HG02884 (cell line): Measurements from ENCODE around the gene CLEC16A.

Experiments used
- ATAC-seq: cut with Tn5 transposase; IDR thresholded peaks from one replicate; pipeline ENCODE4 v1.9.1; 2021; ENCODE audit warnings: mild to moderate bottlenecking, moderate library complexity; ENCODE audit not compliant: unreplicated experiment

CLEC16A gene

DNA sequence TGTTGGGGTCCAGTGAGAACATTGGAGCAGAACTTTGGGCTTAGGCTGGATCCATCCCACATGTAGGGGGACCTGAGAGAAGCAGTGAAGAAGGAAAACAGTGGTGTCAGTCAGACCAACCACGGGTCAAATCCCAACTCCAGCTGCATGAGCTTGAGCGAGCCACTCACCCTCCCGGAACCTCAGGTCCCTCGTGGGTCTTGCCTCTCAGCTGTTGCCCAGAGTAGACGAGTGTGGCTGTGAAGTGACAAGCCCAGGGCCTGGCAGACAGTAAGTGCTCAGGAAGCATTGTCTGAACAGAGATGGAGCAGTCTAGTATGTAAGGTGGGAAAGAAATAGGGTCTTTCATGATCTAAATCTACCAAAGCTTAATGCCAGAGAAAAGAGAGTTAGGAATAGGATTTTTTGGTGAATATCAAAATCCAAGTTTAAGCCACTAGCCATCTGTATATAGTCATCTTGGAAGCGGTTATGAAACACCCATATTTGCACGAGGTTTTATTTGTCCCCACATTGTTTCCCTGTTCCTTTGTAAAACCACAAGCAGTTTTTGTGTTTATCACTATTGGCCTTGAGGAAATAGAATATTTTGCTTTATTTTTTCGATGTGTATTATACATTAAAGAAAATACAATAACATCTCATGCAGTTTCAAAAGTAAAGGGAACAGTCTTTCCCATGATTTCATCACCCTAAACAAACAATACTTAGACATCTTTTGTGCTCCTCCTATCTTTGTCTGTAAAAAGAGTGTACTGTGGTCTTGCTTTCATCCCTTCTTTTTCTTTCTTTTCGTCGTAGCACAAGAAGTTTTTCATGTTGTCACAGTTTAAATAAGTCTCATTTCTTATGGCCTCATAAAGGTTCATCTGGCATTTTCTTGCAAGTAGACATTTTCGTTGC, 112.0 kb downstream of the CLEC16A start:
- no peak for ATAC-seq

DNA sequence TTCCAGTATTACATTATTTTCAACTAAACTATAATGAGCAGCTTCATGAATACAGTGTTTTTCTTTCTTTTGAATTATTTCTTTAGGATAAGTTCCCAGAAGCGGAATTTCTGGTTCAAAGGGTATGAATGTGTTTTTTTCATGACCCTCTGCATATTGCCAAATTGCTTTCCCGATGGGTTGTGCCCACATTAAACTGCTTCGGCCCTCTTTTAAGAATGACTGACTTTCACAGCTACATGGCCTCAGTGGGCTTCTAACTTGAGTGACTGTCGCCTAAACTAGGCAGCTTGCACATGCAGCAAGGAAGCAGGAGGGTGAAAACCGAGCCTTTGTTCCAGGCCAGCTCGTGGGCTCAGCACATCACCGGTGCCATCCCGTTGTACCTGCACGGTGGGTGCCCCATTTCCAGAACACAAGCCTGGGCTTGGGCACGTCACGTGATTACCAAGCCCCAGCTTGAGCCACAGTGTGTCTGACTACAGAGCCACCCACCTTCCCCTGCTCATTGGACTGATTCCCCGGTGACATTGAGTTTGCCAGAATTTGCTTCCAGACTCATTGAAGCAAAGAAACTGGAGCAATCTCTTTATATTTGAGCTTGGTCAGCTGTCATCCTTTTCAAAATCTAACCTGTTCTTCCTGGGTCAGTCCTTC, 112.8 kb downstream of the CLEC16A start:
- no peak for ATAC-seq

DNA sequence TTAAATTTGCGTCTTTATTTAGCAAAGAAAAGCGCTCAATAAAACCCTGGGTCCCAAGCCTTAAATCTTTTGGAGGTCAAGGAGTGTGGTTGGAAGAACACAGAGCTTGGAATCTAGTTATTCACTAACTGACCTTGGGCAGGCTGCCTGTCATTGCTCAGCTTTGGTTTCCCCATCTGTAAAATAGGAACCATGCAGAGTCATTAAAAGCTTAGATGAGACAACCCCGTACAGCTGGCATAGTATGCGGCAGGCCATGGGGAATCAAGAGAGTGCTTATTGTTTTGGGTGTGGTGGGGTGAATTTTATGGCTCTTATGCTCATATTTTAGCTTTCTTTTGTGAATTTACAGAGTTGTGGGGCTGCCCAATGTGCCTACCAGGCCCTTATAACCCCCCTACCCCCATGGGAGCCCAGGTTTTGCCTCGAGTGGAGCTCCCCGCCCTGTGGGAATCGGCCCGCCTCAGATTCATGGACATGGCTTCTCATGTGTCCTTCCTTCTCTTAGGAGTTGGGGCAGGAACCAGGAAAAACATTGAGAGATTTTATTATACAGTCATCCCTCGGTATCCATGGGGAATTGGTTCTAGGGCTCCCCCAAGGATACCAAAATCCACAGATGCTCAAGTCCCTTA, 113.5 kb downstream of the CLEC16A start:
- ATAC-seq: no peak

DNA sequence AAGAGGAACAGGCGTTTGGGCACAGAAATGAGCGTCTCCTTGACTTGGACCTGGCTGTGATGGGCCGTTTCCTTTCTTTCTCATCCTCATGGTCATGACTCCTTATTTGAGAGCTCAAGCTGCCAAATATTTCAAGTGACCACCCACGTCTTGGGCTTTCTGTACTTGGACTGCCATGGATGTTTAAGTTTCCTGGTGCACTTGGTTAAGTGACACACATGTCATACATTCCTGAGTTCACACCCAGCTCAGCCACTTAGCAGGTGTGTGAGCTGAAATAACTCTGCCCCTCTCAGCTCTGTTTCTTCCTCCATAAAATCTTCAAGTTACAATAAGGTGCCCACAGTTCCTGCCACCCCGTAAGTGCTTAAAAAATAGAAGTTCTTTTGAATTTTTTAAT, 114.5 kb downstream of the CLEC16A start:
- ATAC-seq: no peak

DNA sequence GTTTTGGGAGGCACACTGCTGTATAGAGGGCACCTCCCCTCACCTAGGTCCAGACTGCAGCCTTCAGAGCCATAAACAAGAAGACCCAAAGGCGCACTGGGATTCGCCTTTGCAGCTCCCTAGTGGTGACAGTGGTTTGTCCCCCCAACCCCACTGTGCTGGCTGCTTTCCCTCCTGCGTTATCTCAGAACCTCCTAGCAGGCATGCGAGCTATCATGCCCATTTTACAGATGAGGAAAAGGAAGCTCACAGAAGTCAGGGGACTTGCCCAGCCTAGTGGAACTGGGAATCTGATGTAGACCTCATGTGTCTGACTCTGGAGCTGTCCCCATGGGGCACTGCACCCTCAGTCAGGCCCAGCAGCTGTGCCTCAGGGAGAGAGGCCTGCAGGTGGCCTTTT, 115.2 kb downstream of the CLEC16A start:
- ATAC-seq: no peak

DNA sequence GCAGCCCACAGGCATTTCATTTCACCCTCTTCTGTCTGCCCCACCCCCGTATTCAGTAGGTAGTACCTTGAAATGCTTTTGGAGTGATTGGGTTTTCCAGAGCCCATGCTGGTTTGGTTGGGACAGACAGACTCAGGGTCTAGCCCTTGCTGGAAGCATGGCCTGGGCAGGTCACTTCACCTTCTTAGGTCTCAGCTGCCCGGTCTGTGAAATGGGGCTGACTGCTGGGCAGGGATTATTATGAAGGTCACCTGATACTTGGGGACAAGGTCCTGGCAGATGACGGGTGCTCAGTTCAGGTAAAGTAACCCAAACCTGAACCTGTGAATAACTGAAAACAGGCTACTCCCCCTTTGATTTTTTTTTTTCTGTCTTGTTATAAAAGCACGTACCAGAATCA, 116.0 kb downstream of the CLEC16A start:
- ATAC-seq: no peak

DNA sequence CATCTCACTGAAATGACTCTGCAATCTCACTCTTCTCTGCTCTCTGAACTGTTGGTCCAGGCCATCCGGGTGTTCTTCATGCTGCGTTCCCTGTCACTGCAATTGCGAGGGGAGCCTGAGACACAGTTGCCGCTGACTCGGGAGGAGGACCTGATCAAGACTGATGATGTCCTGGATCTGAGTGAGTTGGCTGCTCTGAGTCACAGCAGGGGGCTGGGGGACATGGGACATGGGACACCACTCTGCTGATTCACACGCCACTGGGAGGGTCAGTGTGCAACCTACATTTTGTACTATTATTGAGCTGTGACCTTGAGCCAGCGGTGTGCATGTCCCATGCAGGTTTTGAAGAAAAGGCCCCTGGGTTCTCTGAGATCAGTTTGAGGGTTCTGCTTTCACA, 116.5 kb downstream of the CLEC16A start:
- ATAC-seq: no peak

DNA sequence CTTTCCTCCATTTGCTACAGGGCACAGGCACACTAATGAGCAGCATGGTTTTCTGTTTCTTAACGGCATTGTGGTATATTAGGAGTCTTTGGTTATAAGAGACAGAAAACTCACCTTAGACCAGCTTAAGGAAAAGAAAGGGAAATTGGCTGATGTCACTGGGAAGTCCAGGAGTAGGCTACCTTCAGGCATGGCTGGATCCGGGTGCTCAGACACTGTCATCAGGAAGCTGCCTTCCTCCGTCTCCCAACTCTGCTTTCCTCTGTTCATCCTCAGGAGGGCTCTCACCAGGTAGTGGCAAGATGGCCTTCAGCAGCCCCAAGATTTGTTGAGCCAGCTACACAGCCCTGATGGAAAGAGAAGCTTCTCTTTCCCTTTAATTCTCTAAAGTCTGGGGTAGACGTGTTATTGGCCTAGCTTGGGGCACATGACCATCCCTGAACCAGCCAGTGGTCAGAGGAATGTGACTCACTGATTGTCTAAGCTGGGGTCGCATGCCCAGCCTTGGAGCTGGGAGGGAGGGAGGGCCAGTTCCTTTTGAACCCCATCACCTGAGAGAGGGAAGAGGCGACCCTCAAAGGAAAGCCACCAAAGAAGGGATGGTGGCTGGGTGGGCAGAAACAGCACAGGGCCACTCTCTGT, 117.4 kb downstream of the CLEC16A start:
- no peak for ATAC-seq

DNA sequence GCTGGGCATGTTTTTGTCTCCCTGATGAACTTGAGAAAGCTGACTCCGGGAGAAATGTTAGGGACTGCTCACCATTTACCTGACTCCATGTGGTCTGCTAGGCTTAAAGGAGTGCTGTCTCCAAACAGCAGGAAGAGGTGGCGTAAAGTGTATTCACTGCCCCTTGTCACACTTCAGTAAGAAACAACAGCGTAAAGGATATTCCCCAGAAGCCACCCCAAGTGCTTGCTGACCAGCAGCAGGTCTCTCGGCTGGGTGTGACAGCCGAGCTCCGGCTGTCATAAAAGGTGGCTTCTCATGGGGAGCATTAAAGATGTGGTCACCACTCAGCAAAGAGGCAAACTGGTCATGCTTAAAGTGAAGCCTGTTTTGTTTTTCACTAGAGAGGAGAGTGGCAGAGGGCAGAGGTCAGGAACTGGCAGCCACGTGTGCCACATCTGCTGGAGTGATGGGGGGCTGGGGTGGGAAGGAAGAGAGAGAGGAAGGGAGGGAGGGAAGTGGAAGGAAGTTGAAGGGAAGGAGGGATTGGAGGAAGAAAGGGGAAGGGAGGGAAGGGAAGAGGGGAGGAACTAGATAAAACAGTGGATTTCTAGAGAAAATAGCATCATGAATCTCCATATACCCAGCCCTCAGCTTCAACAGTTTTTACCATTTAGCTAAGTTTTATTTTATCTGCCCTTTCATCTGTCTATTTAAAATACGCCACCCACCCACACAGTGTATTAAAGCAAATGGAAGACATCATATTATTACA, 119.3 kb downstream of the CLEC16A start:
- no peak for ATAC-seq

DNA sequence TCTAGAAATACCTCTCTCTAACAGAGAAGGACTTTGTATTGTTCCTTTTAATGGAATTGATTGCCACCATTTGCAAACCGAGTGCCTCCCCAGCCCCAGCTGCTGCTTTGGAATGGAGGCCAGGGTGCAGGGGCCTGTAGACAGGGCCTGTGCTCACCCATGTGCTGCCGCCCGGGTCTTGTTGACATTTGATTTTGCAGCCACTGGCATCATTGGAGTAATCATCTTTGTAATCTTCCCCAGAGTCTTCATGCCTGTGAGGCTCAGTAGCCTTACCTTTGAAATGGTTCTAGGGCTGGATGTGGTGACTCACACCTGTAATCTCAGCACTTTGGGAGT, 119.8 kb downstream of the CLEC16A start:
- no peak for ATAC-seq

DNA sequence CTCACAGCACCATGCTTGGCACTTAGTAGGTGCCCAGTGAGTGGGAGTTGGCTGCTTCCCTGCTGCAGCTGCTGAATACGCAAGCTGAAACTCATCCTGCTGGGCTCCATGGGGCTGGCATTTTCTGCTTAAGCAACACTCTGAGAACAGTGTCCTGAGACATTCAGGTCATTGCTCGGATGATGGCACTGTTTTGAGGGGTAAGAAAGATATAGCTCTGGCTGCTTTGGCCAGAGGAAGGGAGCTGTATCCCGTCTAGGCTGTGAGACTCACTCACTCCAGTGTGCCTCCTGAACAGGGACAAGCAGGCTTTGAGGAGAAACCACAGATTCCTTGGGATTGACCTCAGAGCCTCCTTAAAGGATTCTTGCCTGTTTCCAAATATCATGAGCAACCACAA, 120.5 kb downstream of the CLEC16A start:
- ATAC-seq: no peak

DNA sequence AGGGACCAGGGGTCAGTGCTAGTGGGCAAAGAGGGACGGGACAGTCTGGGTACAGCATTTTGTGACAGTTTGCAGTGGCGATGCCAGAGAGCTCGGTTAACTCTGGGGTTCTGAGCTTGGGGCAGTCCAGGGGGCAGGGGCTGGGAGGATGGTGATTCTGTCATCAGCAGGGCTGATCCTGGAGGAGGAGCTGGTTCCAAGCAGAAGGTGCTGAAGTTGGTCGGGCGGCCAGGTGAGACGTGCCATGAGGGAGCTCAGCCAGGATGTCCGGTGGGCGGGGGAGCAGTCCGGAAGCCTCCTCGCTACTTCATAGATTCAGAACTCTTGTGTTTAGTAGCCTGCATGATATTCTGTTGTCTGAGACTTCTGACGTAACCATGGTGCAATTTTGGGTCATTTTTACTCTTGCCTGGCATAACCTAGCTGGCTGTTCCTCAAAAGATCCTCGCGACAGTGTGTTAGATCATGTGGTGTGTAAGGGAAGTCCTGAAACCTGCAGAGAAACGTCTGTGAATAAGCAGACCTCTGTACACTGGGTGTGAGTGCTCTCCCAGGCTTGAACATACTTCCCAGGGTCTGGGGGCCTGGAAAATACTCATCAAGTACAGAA, 122.0 kb downstream of the CLEC16A start:
- no peak for ATAC-seq

DNA sequence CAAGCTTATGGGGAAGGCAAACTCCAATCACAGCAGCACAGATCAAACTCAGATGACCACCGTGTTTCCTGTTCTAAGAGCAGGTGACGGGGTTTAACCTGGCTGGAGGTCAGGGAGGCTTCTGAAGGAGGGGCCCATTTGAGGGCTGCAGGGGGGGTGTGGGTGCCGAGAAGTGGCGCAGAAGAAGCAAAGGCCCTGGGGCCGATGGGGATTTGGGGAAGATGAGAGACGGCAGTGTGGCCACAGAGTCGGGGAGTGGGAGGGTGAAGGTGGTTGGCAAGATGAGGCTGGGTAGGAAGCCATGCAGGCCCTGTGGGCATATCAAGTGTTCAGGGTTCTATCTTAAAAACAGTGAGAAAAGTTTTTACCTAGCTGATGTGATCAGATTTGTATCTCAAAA, 122.9 kb downstream of the CLEC16A start:
- no peak for ATAC-seq

DNA sequence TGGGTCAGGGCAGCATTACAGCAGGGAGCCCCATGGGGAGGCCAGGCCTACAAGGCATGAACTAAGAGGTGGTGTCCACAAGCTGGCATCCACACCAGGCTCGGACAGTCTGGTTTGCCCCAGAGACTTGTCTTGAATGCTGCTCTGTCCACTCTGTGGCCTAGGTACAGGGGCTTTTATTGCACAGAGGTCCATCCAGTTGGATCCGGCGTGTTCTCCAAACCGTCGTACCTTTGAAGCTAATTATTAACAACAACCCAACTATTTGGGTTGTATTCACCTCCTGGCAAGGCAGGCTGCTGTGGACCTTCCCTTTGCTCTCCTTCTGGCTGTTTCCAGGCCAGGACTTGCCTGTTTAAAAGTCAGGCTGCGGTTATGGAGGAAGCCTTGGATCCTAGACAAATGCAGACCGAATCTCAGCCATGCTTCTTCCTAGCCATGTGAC, 123.4 kb downstream of the CLEC16A start:
- ATAC-seq: no peak

DNA sequence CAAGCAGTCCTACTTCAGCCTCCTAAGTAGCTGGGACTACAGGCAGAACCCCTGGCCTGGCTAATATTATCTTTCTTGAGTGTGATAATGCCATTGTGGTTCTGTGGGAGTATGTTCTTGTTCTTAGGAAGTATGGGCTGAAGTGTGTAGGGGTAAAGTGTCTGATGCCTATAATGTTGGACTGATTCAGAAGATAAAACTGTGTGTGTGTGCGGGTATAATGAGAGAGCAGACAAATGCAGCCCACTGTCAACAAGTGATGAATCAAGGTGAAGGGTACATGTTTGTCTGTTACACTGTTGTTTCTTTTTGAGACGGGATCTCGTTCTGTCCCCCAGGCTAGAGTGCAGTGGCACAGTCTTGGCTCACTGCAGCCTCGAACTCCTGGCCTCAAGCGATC, 127.5 kb downstream of the CLEC16A start:
- ATAC-seq: no peak

DNA sequence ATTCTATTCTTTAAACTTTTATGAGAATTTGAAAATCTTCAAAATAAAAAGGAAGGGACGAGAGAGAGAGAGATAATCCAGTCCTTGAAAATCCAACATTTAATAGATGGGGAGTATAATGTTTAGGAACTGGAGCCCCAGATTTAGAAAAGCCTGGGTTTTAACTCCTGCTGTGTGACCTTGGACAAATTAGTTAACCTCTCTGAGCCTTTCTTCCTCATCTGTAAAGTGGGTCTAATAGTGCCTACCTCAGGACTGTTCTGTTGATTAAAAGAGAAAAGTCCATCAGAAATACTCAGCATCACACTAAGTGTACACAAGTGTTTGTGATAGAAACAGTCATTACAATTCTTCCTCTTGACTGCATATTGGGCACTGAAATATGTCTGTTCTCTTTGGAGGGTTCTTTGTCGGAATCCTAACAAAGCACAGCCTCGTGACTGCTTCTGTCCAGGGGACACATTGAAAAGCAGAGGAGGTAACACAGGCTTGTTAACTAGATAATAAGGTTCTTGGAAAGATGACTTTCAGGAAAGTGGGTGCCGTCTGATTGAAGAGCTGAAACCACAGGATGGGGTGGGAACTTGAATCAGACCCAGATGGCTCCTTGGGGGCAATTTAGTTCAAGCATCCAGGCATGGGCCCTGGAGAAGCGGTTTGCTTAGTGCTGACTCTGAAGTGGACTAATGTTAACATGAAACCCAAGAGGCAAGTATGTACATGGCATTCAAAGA, 128.2 kb downstream of the CLEC16A start:
- ATAC-seq: no peak

DNA sequence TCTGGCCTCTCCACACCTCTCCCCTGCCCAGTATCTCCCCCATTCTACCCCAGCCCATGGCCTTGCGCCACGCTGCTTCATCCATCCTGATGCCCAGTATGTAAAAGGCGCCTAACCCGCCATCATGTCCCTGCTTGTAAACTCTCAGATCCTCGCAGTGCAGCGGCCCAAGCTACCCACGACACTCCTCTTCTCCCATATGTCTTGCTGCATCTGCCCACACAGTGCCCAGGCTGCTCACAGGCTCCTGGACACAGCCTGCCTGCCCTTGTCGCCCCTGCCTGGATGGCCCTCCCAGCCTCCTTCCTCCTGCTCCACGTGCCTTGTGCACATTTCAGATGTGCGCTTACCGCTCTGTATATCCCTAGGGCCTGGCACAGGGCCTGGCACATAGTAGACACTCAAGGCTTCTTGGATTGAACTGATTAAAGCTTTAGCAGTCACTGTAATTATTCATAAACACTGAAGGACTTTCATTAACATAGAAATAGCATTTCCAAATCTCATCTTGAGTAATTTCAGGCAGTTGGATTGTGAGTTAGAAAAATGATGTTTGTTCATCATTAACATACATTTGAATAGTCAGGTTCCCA, 129.1 kb downstream of the CLEC16A start:
- no peak for ATAC-seq

DNA sequence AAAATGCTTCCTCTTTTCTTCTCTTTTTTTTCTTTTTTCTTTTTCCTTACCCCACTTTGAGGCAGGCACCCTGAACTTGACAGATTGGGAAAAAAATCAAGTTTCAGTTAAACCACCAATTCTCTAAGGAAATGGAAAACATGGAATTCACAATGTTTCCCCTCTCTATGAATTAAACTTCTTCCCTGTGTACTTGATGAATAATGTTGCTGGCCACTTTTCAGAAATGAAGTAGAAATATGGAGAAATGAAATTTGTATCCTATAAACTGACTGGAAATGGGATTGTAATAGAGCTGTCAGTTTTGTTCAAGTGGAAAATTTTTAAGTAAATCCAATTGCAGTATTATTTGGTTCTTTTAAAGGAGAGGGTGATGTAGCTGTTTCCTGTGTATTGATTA, 129.8 kb downstream of the CLEC16A start:
- ATAC-seq: no peak

DNA sequence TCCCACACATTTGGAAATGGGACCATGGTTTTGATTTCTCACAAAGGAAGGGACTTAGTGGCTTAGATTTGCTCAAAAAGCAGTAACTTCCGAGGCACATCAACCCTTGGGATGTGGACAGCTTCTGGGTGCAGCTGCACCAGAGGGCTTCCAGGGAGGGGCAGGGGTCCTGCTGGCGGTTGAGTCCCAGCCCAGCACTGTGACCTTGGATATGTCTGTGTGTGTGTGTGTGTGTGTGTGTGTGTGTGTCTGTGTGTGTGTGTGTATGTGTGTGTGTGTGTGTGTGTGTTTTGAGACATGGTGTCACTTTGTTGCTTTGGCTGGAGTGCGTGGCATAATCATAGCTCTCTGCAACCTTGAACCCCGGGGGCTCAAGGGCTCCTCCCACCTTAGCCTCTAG, 130.8 kb downstream of the CLEC16A start:
- ATAC-seq: no peak
